ENCODE measurements around the gene KREMEN1.

Gene KREMEN1

GRCh38 chr22:29195118-29195963, 122.5 kb downstream of the KREMEN1 start:
- DNase-seq, result no peak

GRCh38 chr22:29195964-29196666, 123.3 kb downstream of the KREMEN1 start:
- DNase-seq, result no peak

DNA sequence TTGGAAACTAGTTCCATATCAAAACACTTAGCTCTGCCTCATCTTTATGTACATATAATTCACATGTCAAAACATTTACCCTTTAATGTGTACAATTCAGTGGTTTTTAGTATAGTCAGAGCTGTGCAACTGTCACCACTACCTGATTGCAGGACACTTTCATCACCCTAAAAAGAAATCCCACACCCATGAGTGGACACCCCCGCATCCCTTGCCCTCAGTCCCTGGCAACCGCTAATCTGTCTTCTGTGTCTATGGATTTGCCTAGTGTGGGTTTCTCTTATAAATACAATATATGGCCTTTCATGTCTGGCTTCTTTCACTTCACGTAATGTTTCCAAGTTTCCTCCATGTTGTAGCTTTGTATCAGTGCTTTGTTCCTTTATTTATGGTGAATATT, 124.3 kb downstream of the KREMEN1 start:
- DNase-seq, result no peak

DNA sequence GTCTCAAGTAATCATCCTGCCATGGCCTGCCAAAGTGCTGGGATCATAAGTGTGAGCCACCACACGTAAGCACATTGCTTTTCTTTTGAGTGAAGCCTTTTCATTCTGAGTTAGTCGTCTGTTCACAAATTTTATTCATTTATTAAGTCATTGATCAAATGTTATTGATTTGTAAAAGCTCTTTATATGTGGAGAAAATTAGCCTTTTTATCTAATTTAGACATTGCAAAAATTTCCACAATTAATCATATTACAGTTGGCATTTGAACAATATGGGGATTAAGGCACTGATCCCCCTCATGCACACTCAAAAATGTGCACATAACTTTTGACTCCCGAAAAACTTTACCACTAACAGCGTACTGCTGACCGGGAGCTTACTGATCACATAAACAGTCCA, 125.4 kb downstream of the KREMEN1 start:
- DNase-seq, result no peak

- DNase-seq, result no peak
Observed at GRCh38 chr22:29199702-29200400, 127.0 kb downstream of the KREMEN1 start.

DNA sequence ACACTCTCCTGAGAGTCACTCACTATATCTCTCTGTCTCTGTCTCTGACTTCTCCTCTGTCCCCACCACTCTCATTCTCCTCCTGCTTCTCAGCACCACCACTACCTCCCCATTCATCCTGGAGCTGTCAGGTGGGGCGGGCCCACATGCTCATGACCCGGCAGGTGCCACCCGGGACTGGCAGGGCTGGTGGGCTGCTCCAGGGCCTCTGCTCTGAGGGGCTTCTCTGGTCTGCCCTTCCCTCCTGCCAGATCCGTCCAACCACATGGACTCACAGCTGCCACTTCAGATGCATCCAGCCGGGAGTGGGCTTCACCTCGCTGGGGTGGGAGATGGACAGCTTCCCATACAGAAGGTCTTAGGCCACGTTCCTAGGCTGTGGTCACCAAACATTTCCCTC, 128.1 kb downstream of the KREMEN1 start:
- DNase-seq, result no peak

DNA sequence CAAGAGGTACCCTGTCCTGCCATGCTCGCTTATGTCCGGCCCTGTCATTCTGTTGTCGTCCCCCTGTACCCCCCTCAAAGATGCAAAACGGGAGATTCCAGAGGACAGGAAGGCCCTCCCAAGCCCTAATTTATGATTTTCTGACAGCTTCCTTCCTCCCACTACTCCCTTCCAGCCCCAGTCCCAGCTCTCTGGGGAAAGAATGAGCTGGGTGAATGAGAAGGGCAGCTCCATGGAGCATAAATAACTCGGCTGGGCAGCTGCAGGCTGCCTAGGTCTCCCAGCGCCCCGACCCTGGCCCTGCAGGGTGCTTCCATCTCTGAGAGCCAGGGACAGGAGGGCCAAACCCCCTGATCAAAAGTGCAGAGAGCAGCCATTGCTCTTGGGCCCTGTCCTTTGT, 128.9 kb downstream of the KREMEN1 start:
- DNase-seq, result no peak

- DNase-seq, result peak; percentile 18
Observed at GRCh38 chr22:29202212-29203192, 129.7 kb downstream of the KREMEN1 start.

DNA sequence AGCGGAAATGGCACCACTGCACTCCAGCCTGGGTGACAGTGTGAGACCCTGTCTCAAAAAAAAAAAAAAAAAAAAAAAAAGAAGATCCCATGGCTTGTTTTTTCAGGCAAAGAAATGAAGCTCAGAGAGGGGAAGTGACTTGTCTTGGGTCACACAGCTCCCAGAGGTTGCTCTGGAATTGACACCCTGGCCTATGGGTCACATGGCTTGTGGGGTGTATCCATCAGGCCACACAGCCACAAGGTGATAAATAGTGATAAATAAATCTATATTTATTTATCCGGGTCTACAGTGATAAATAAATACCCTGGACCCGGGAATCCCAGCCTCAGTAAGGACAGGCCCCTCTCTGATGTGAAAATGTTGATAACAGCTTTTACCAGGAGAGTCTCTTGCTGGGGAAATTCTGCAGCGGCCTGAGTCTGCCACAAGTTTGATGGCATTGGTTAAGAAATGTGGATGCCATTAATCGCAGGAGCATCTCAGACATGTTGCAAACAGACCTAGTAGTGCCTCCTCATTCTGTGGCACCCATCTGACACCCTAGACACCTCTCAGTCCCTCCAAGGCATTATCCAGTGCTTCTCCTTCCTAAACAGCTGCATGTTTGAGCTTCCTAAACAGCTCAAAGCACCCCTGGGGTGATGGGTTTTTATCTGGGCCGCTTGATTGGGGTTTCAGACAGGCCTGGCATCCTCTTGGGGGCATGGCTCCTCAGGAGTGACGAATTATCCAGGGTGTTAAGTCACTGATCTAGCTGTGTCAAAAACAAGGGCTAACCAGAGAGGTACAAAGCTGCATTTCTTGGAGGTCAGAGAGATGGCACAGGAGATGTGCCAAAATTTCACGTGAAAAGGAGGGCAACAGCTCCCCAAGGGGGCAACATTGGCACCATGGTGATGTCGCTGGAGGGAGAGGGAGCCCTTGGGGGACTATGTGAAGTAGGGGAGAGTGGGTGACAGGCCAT, 130.9 kb downstream of the KREMEN1 start:
- DNase-seq, result no peak

DNA sequence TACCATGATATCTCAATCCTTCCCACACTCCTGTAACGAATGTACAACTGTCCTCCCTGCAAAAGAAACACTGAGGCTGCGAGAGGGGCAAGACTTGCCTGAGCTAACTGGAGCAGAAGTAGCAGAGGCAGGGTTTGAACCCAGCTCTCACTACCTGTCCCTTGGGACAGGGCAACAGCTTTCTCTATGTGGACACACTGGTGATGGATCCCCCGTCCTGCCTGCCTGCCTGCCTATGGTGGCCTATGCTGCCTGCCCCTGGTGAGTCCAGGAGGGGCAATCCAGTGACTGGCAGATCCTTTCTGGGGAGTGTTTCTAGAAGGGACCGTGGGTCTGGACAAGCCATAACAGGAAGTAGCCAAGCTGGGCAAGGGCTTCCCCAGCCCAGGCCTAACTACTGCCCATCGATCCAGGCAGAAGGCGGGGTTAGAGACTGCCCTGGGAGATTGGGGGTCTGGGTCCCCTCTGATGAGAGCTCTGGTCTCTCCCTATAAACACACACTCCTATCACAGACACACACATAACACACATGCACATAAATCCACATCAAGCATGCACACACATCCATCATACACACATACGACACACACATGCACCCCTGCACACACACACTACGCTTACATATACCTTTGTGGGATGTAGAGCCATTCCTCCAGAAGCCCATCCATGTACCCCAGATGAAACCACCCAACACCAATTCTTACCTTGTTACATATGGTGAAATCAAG, 131.8 kb downstream of the KREMEN1 start:
- no peak for DNase-seq

DNA sequence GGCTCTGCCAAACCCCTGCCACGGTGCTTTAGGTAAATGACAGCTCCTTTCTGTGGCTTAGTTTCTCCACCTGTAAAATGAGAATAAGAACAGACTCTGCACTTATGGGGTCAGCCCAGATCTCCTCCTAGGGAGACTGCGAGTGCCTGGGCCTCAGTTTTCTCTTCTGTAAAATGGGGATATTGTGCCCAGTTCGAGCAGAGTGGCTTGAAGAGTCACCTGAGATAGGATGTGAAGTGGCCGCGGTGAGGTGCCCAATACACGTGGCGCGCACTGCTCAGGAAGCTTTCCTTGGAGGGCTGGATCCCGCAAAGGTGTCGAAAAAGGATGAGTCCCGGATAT, 132.4 kb downstream of the KREMEN1 start:
- DNase-seq, result no peak

DNA sequence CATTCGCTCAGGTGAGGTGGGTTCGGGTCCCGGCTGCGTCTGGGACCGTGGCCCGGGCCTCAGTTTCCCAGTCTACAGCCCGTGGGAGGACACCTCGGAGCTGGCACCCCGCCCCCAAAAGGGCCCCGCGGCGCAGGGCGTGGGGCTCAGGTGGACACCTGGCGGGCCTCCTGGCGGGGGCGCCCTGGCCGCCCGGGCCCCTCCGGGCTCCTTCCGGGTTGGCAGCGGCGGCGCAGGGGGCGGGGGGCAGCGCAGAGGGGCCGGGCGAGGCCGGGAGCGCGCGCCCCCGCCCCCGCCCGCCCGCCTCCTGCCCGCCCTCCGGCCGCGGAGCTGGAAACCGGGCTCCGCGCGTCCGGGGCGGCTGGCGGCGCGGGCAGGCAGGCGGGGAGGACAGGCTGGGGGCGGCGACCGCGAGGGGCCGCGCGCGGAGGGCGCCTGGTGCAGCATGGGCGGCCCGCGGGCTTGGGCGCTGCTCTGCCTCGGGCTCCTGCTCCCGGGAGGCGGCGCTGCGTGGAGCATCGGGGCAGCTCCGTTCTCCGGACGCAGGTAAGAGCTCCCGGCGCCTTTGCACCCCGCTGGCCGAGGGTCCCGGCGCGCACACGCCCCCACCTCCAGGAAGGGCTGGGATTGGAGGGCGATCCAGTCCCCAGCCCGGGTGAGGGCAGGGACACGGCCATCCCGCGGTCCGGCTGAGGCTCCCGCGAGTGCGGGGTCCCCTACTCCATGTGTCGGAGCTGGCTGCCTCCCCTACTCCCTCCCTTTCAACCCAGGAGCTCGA, 132.9 kb downstream of the KREMEN1 start, which contains the start of gene EMID1:
TSS of gene EMID1 (plus strand) at position 303 of the 778 bp plus-strand sequence. CDS start at position 446, 143 bp downstream.
- no peak for DNase-seq

DNA sequence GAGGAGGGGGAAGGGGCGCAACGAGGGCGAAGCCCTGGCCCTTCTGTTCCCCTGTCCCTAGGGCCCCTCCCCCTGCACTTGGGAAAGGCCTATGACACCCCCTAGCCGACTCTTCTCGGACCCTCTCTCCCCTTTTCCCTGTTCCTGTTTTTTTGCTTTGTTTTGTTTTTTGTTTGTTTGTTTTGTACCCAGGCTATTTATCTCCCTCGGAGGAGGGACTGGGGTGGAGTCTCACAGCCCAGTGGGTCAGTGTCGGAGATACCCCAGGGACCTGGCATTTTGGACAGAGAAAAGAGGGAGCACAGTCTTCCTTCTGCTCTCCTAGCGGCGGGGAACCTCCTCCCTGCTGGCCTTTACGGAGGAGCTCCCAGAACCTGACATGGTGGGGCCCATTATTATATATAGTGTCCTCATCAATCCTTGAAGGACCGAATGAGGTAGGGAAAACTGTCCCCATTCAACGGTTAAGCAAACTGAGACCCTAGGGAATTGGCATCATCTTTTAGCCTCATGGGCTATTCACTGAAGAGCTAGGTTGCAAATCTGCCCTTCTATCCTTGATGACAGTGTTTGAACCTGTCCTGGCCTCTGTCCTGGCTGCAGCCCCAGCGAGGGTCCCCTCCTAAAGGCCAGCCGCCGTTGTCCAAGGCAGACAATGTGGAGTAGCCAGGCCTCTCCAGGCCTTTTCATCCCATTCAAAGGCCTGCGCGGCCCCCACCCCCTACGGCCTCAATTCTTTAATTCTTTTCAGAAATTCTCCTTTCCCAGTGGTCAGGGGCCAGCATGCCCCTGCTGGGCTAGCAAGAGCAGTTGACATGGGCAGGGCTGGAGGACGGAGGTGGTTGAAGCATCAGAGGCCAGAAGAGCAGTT, 133.8 kb downstream of the KREMEN1 start:
- DNase-seq, result no peak

GRCh38 chr22:29207243-29207550, 134.4 kb downstream of the KREMEN1 start:
- no peak for DNase-seq

- DNase-seq, result no peak
Observed at GRCh38 chr22:29207562-29208501, 135.0 kb downstream of the KREMEN1 start.

DNA sequence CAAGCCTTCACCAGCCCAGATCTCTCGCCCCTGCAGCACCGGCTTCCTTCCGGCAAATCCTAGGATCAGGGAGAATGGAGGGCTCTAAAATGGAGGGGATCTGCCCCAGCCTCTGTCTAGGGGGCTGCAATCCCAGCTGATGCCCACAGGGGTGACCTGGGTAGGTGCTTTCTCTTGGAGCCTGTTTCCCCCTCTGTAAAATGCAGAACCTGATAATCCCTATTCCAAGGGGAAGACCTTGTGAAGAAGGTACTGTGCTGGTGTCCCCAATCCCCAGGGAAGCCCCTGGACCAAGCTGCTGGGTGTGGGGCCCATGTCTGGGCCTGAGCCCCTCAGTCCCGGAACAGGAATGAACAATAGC, 135.6 kb downstream of the KREMEN1 start:
- no peak for DNase-seq

DNA sequence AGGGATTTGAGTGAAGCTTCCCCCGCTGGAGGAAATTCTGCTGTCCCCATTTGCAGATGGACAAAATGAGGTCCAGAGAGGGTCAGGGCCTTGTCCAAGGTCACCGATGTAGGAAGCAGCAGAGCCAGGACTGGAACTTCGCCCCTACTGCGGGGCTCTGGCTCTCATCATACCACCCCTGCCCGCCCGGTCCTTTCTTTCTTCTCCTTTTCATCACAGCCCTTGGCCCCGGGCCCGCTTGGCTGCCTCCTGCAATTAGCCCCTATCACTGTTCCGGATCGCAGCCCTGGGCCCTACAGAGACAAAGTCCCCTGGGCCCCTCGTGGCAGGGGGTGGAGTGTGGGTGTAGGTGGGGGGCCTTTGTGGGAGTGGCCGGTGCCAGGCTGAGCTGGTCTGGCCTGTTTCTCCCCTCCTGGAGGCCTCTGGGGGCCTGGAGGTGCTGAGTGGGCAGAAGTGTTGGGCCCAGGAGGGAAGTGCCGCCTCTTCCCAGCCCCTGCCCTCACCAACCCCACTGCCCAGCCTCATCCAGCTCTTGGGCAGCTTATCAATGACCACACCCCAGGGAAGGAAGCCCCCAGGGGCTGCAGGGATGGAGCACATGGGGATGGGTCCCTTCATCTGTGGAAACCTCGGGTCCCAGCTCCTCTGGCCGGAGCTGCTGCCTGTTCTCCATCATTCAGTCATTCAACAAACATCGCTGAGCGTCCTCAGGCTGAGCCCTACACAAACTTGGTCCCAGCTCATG, 136.2 kb downstream of the KREMEN1 start:
- no peak for DNase-seq

Data from NCI-H446 treated with DMSO at 0.1 percent for 48 hours (cell line).